HG03064 (cell line): ENCODE data around the gene PDS5A.
"Not testable (repeated sequence)": the region's sequence is repeated elsewhere in the genome, so short reads cannot be mapped to it uniquely, and the experiment has no call there.

Experiments used
- ATAC-seq: cut with Tn5 transposase; IDR thresholded peaks from one replicate; pipeline ENCODE4 v1.9.1; 2021; ENCODE audit warnings: low read depth; ENCODE audit not compliant: unreplicated experiment

The PDS5A gene

GRCh38 chr4:39838431-39838830, 139.3 kb downstream of the PDS5A start:
- ATAC-seq, result not testable (repeated sequence)

GRCh38 chr4:39834269-39834668, 143.4 kb downstream of the PDS5A start:
- no peak for ATAC-seq

GRCh38 chr4:39825741-39826231, 151.9 kb downstream of the PDS5A start:
- no peak for ATAC-seq

GRCh38 chr4:39825090-39825489, 152.6 kb downstream of the PDS5A start:
- no peak for ATAC-seq

- no peak for ATAC-seq
Observed at GRCh38 chr4:39823191-39823590, 154.5 kb downstream of the PDS5A start.

- no peak for ATAC-seq
Observed at GRCh38 chr4:39822662-39823061, 155.0 kb downstream of the PDS5A start.

GRCh38 chr4:39821951-39822350, 155.8 kb downstream of the PDS5A start:
- no peak for ATAC-seq

- no peak for ATAC-seq
Observed at GRCh38 chr4:39820186-39820585, 157.5 kb downstream of the PDS5A start.

GRCh38 chr4:39818646-39819045, 159.1 kb downstream of the PDS5A start:
- no peak for ATAC-seq

- no peak for ATAC-seq
Observed at GRCh38 chr4:39814403-39815185, 163.1 kb downstream of the PDS5A start.

GRCh38 chr4:39813761-39814160, 163.9 kb downstream of the PDS5A start:
- ATAC-seq, result not testable (repeated sequence)

GRCh38 chr4:39813033-39813432, 164.7 kb downstream of the PDS5A start:
- not testable (repeated sequence) for ATAC-seq

- no peak for ATAC-seq
Observed at GRCh38 chr4:39812500-39812899, 165.2 kb downstream of the PDS5A start.

- no peak for ATAC-seq
Observed at GRCh38 chr4:39808231-39808749, 169.4 kb downstream of the PDS5A start.

- no peak for ATAC-seq
Observed at GRCh38 chr4:39802005-39802404, 175.7 kb downstream of the PDS5A start.

- not testable (repeated sequence) for ATAC-seq
Observed at GRCh38 chr4:39792976-39793375, 184.7 kb downstream of the PDS5A start.

GRCh38 chr4:39792529-39792928, 185.2 kb downstream of the PDS5A start:
- ATAC-seq, result no peak

- no peak for ATAC-seq
Observed at GRCh38 chr4:39792128-39792527, 185.6 kb downstream of the PDS5A start.

- ATAC-seq, result no peak
Observed at GRCh38 chr4:39786838-39787237, 190.9 kb downstream of the PDS5A start.

- ATAC-seq, result no peak
Observed at GRCh38 chr4:39785083-39785482, 192.6 kb downstream of the PDS5A start.

GRCh38 chr4:39781988-39782387, 195.7 kb downstream of the PDS5A start:
- ATAC-seq, result not testable (repeated sequence)
